Measurements from ENCODE around the gene NAV1. TPM values are rescaled to one million over a fixed set of nuclear protein-coding genes. Genes with fewer than 3 reads are reported as not detected.

Gene NAV1
- total RNA-seq, 1 donor from 2014 or later: 1.3 TPM

GRCh38 chr1:201535919-201536245, 3.0 kb upstream of the NAV1 start:
- peaks cover 5% of the 10 kb centered on the region for H3K36me3 Mint-ChIP-seq (ENCODE audit: low read depth)
- H3K9me3 Mint-ChIP-seq: no peaks in the 10 kb centered on the region
- peaks cover 40% of the 10 kb centered on the region for H3K27me3 Mint-ChIP-seq (ENCODE audit: low read depth)

DNA sequence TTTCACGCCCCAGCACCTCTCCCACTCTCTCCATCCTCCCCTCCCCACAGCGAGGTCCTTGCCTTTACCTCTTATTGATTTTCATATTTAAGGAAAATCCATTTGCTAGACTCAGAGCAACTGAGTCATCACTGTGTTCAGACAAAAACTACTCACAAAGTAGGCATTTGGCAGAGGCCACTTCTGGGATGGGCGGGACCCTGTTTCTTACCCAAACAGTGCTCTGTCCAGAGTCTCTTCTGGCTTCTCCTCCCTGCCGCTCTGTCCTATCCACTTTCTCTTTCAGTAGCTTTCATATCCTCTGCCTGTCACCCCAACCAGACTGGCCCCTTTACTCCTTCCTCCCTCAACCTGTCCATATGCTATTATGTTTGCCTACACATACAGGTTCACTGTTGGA, 2.4 kb upstream of the NAV1 start:
- intact Hi-C loops (cut with micrococcal nuclease): no loop called here
- Mint-ChIP-seq H3K9me3 (no peaks in the 10 kb centered on the region), H3K27ac (no peak overlapping the region), H3K27me3 (ENCODE audit: low read depth) (peaks cover 46% of the 10 kb centered on the region), H3K36me3 (ENCODE audit: low read depth) (peaks cover 5% of the 10 kb centered on the region), H3K4me1 (ENCODE audit: low read depth) (peaks cover 8% of the 10 kb centered on the region), H3K4me3 (ENCODE audit: low read depth) (no peak overlapping the region)
- DNase-seq (ENCODE audit: low spot score): no peak

More at GRCh38 chr1:201535919-201536245, 3.0 kb upstream of the NAV1 start:
- DNase-seq (ENCODE audit: low spot score): no peak
- intact Hi-C loops (cut with micrococcal nuclease): no loop called here
- Mint-ChIP-seq H3K27ac (no peak overlapping the region), H3K4me3 (ENCODE audit: low read depth) (no peak overlapping the region), H3K4me1 (ENCODE audit: low read depth) (peaks cover 8% of the 10 kb centered on the region)

DNA sequence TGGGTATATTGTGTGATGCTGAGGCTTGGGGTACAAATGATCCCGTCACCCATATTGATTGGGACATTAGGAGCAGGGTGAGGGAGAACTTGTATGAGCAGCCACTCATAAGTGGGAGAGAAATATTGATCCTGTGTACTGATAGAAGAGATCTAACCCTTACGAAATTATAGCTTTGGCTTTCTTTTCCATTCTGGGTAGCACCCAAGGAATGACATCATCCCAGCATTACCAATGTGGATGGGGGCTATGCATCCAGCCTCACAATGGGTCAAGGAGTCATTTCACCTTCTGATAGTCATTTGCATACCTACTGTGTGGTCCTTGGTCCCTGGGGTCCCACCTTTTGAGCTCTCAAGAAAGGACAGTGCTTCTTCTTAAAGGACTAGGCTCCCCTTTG, 1.9 kb upstream of the NAV1 start:
- Mint-ChIP-seq H3K36me3 (ENCODE audit: low read depth) (peaks cover 5% of the 10 kb centered on the region), H3K4me1 (ENCODE audit: low read depth) (peaks cover 8% of the 10 kb centered on the region), H3K27me3 (ENCODE audit: low read depth) (peaks cover 50% of the 10 kb centered on the region), H3K9me3 (no peaks in the 10 kb centered on the region), H3K4me3 (ENCODE audit: low read depth) (no peak overlapping the region), H3K27ac (no peak overlapping the region)
- no peak for DNase-seq (ENCODE audit: low spot score)
- intact Hi-C loops (cut with micrococcal nuclease): no loop called here

DNA sequence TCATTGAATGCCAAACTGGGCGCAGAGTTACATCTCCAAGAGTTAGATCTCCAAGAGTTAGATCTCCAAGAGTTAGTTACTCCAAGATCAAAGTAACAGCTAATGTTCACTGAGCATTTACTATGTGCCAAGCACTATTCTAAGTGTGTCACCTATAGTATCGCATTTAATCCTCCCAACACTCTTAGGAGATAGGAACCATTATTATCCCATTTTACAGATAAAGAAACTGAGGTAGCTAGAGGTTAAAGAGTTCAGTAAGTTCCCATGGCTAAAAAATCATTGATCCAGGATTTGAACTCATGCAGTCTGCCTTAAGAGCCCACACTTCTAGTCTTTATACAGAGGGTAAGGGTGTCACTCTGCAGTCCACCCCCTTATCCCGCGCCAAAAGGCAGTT, 1.5 kb upstream of the NAV1 start:
- peaks cover 8% of the 10 kb centered on the region for H3K4me1 Mint-ChIP-seq (ENCODE audit: low read depth)
- no peak overlapping the region for H3K4me3 Mint-ChIP-seq (ENCODE audit: low read depth)
- peaks cover 55% of the 10 kb centered on the region for H3K27me3 Mint-ChIP-seq (ENCODE audit: low read depth)
- no peak for DNase-seq (ENCODE audit: low spot score)
- intact Hi-C loops (cut with micrococcal nuclease): no loop called here
- H3K36me3 Mint-ChIP-seq (ENCODE audit: low read depth): peaks cover 5% of the 10 kb centered on the region
- no peaks in the 10 kb centered on the region for H3K9me3 Mint-ChIP-seq
- H3K27ac Mint-ChIP-seq: no peak overlapping the region

- peaks cover 8% of the 10 kb centered on the region for H3K4me1 Mint-ChIP-seq (ENCODE audit: low read depth)
- H3K4me3 Mint-ChIP-seq (ENCODE audit: low read depth): peak overlapping the region; percentile 45
- no peaks in the 10 kb centered on the region for H3K36me3 Mint-ChIP-seq (ENCODE audit: low read depth)
- H3K9me3 Mint-ChIP-seq: no peaks in the 10 kb centered on the region
- no peak overlapping the region for H3K27ac Mint-ChIP-seq
- DNase-seq (ENCODE audit: low spot score): no peak
- intact Hi-C loops (cut with micrococcal nuclease): no loop called here
- peaks cover 61% of the 10 kb centered on the region for H3K27me3 Mint-ChIP-seq (ENCODE audit: low read depth)
Measured at GRCh38 chr1:201537891-201538611, 876 bp upstream of the NAV1 start.

- H3K4me3 Mint-ChIP-seq (ENCODE audit: low read depth): no peak overlapping the region
- H3K27me3 Mint-ChIP-seq (ENCODE audit: low read depth): peaks cover 71% of the 10 kb centered on the region
- intact Hi-C loops (cut with micrococcal nuclease): no loop called here
- no peak for DNase-seq (ENCODE audit: low spot score)
- no peak overlapping the region for H3K27ac Mint-ChIP-seq
- no peaks in the 10 kb centered on the region for H3K9me3 Mint-ChIP-seq
- peaks cover 8% of the 10 kb centered on the region for H3K4me1 Mint-ChIP-seq (ENCODE audit: low read depth)
- no peaks in the 10 kb centered on the region for H3K36me3 Mint-ChIP-seq (ENCODE audit: low read depth)
Measured at GRCh38 chr1:201539561-201540431, 869 bp downstream of the NAV1 start.

DNA sequence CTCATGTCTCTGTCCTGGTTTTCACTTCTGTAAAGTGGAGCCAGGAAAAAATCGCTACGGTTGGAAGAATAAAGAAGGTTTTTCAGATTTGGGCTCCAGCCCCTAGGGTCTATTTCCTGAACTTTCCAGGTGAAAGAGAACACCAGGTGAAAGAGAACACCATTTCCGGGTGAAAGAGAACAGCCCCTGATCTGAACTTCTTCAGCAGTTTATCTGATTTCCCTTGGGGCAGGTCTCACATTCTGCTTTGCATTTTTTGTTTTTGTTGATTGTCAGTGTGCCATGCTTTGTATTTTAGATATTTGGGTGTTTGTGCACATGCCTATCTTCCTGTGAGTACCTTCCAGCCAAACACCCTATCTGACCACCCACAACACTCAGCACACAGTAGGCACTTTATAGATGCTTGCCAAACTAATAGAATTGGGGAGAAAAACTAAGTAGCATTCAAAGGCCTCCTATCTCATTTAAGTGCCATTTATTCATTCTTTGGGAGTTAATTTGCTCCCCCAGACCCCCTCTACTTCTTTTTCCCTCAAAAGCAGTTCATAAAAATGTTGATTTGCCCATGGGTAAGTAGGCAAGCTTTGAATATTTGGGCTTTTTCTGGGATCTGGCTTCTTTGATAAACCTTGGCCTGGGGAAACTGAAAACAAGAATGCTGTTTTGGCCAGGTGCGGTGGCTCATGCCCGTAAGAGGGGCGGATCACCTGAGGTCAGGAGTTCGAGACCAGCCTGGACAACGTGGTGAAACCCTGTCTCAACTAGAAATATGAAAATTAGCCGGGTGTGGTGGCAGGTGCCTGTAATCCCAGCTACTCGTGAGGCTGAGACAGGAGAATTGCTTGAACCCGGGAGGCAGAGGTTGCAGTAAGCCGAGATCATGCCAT, 2.2 kb downstream of the NAV1 start:
- no peak for DNase-seq (ENCODE audit: low spot score)
- no peaks in the 10 kb centered on the region for H3K36me3 Mint-ChIP-seq (ENCODE audit: low read depth)
- no peaks in the 10 kb centered on the region for H3K9me3 Mint-ChIP-seq
- H3K4me1 Mint-ChIP-seq (ENCODE audit: low read depth): peaks cover 5% of the 10 kb centered on the region
- H3K27ac Mint-ChIP-seq: no peak overlapping the region
- intact Hi-C loops (cut with micrococcal nuclease): no loop called here
- H3K4me3 Mint-ChIP-seq (ENCODE audit: low read depth): no peak overlapping the region
- peaks cover 76% of the 10 kb centered on the region for H3K27me3 Mint-ChIP-seq (ENCODE audit: low read depth)

- no peaks in the 10 kb centered on the region for H3K36me3 Mint-ChIP-seq (ENCODE audit: low read depth)
- H3K27me3 Mint-ChIP-seq (ENCODE audit: low read depth): peaks cover 65% of the 10 kb centered on the region
- intact Hi-C loops (cut with micrococcal nuclease): no loop called here
- no peak for DNase-seq (ENCODE audit: low spot score)
- no peak overlapping the region for H3K27ac Mint-ChIP-seq
- no peaks in the 10 kb centered on the region for H3K9me3 Mint-ChIP-seq
- H3K4me3 Mint-ChIP-seq (ENCODE audit: low read depth): no peak overlapping the region
- peaks cover 3% of the 10 kb centered on the region for H3K4me1 Mint-ChIP-seq (ENCODE audit: low read depth)
Measured at GRCh38 chr1:201542309-201543035, 3.5 kb downstream of the NAV1 start.

DNA sequence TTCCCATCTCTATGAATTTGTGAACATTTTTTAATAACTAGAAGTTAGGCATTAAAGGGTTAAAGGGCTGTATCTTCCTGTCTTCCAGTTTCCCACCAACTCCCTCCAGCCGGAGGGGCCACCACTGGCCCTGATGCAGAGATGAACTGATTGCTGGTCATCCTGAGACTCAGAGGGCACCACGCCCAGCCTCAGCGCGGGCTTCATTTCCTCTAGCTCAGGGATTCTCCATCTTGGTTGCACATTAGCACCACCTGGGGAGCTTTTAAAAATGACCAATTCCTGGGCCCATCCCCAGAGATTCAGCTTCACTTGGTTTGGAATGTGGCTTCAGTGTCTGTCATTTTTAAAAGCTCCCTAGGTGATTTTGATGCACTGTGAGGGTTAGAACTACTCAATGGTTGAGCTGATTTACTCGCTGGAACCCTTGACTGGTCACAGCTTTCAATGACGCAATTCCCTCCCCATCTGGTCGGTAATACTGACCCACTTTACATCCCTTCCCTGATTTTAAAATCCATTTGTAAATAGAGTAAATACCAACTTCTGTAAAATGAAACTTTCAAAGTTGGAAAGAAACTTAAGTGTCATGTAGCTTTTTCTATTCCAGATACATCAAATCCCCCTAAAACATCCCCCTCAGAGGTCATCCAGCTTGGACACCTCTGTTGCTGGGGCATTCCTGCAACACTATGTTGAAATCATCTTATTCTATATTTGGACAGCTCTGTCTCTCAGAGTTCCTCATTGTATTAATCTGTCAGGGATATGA, 5.1 kb downstream of the NAV1 start:
- no peaks in the 10 kb centered on the region for H3K36me3 Mint-ChIP-seq (ENCODE audit: low read depth)
- H3K27me3 Mint-ChIP-seq (ENCODE audit: low read depth): peaks cover 54% of the 10 kb centered on the region
- no peak for DNase-seq (ENCODE audit: low spot score)

DNA sequence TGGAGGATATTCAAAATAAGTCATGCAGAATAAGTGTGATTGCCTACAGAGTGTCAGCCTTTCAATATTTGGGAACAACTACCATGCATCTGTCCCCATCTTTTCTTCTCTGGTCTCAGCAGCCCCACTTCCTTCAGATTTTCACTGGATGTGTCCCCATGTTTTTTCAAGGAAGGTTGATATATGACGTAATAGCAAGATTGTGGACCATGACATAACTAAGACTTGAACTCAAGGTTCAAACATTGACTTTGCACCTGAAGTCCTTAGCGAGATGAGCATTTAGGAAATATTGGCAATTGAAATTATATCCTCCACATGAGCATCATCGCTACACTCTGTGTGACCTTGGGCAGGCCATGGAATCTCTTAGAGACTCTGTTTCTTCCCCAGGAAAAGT, 5.8 kb downstream of the NAV1 start:
- Mint-ChIP-seq H3K27ac (no peak overlapping the region), H3K4me3 (ENCODE audit: low read depth) (no peak overlapping the region), H3K27me3 (ENCODE audit: low read depth) (peaks cover 50% of the 10 kb centered on the region), H3K9me3 (no peaks in the 10 kb centered on the region), H3K4me1 (ENCODE audit: low read depth) (no peaks in the 10 kb centered on the region), H3K36me3 (ENCODE audit: low read depth) (no peaks in the 10 kb centered on the region)
- intact Hi-C loops (cut with micrococcal nuclease): no loop called here
- DNase-seq (ENCODE audit: low spot score): no peak

More for the DNA sequence above, 5.1 kb downstream of the NAV1 start:
- no peaks in the 10 kb centered on the region for H3K9me3 Mint-ChIP-seq
- no peaks in the 10 kb centered on the region for H3K4me1 Mint-ChIP-seq (ENCODE audit: low read depth)
- intact Hi-C loops (cut with micrococcal nuclease): no loop called here
- H3K27ac Mint-ChIP-seq: no peak overlapping the region
- H3K4me3 Mint-ChIP-seq (ENCODE audit: low read depth): no peak overlapping the region

GRCh38 chr1:201545851-201546492, 7.0 kb downstream of the NAV1 start:
- Mint-ChIP-seq H3K27me3 (ENCODE audit: low read depth) (peaks cover 38% of the 10 kb centered on the region), H3K4me3 (ENCODE audit: low read depth) (no peak overlapping the region), H3K27ac (no peak overlapping the region), H3K4me1 (ENCODE audit: low read depth) (no peaks in the 10 kb centered on the region), H3K36me3 (ENCODE audit: low read depth) (no peaks in the 10 kb centered on the region), H3K9me3 (no peaks in the 10 kb centered on the region)
- intact Hi-C loops (cut with micrococcal nuclease): no loop called here
- no peak for DNase-seq (ENCODE audit: low spot score)
